PFSK-1 (cell line): ENCODE measurements around the gene KIF17.

Experiments
- POLR2AphosphoS5 ChIP-seq: IDR thresholded peaks from 2 replicates; pipeline ENCODE4 v1.6.1; 2012; ENCODE audit warnings: low read depth, mild to moderate bottlenecking, control low read depth, low read length, moderate library complexity
- SIN3A ChIP-seq: IDR thresholded peaks from 2 replicates; pipeline ENCODE4 v1.6.1; 2012; ENCODE audit warnings: mild to moderate bottlenecking, low read length, moderate library complexity, borderline replicate concordance; ENCODE audit not compliant: insufficient read depth
- TAF1 ChIP-seq: IDR thresholded peaks from 2 replicates; pipeline ENCODE4 v1.6.1; 2012; ENCODE audit warnings: low read length, control low read depth, borderline replicate concordance; ENCODE audit not compliant: insufficient read depth
- TF ChIP-seq, protein P1 (sequence below), 2 experiments: IDR thresholded peaks; 2 replicates each; pipeline versions ENCODE4 v1.6.1 to v1.8.0; 2011 to 2012; ENCODE audit warnings: low read depth in 2 of 2, low read length in 2 of 2, control low read depth in 1 of 2, inconsistent platforms in 1 of 2, mild to moderate bottlenecking in 1 of 2, moderate library complexity in 1 of 2; ENCODE audit not compliant: insufficient read depth in 1 of 2

DNA sequence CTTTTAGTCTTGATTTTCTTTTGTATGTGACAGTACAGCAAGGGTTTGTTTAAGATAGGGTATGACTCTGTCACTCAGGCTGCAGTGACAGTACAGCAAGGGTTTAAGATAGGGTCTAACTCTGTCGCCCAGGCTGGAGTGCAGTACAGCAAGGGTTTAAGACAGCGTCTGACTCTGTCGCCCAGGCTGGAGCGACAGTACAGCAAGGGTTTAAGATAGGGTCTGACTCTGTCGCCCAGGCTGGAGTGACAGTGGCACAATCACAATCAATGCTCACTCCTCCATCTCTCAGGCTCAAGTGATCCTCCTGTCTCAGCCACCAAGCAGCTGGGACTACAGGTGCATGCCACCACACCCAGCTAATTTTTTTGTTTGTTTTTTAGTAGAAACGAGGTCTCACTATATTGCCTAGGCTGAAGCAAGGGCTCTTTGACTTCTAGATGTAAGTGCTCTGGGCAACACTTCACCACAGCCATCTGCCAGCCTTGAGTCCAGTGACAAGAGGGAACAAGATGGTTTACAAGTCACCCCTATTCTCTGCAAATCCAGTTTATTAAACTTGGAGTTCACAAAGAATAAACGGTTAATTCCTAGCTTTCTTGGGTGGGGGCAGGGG, 15.7 kb upstream of the KIF17 start:
- TF ChIP-seq, protein P1, sequence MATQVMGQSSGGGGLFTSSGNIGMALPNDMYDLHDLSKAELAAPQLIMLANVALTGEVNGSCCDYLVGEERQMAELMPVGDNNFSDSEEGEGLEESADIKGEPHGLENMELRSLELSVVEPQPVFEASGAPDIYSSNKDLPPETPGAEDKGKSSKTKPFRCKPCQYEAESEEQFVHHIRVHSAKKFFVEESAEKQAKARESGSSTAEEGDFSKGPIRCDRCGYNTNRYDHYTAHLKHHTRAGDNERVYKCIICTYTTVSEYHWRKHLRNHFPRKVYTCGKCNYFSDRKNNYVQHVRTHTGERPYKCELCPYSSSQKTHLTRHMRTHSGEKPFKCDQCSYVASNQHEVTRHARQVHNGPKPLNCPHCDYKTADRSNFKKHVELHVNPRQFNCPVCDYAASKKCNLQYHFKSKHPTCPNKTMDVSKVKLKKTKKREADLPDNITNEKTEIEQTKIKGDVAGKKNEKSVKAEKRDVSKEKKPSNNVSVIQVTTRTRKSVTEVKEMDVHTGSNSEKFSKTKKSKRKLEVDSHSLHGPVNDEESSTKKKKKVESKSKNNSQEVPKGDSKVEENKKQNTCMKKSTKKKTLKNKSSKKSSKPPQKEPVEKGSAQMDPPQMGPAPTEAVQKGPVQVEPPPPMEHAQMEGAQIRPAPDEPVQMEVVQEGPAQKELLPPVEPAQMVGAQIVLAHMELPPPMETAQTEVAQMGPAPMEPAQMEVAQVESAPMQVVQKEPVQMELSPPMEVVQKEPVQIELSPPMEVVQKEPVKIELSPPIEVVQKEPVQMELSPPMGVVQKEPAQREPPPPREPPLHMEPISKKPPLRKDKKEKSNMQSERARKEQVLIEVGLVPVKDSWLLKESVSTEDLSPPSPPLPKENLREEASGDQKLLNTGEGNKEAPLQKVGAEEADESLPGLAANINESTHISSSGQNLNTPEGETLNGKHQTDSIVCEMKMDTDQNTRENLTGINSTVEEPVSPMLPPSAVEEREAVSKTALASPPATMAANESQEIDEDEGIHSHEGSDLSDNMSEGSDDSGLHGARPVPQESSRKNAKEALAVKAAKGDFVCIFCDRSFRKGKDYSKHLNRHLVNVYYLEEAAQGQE (IDR thresholded peaks at IDR 0.05; ENCODE audit: insufficient read depth in 1 of 2, low read depth in 2 of 2, low read length in 2 of 2): no peak
- no peak for TF ChIP-seq POLR2AphosphoS5
- no peak for TF ChIP-seq TAF1
- no peak for TF ChIP-seq SIN3A
